ENCODE results near the gene PTCSC3.

PTCSC3 gene

GRCh38 chr14:36162267-36162666 is 14.3 kb downstream of the PTCSC3 start:
- no peak for ATAC-seq
- no peak for TF ChIP-seq CSRNP3 (CRISPR knock-in tag; IDR thresholded peaks at IDR 0.05)

GRCh38 chr14:36161776-36162175 is 14.7 kb downstream of the PTCSC3 start:
- ATAC-seq: no peak
- TF ChIP-seq PPARA (CRISPR knock-in tag; IDR thresholded peaks at IDR 0.05; ENCODE audit: borderline replicate concordance) (no peak), OSR1 (CRISPR knock-in tag; IDR thresholded peaks at IDR 0.05) (no peak), CREB5 (CRISPR knock-in tag; IDR thresholded peaks at IDR 0.05; ENCODE audit: low read depth) (no peak), SNAI2 (CRISPR knock-in tag; IDR thresholded peaks at IDR 0.05) (no peak), CSDC2 (CRISPR knock-in tag; IDR thresholded peaks at IDR 0.05) (no peak)

GRCh38 chr14:36151335-36151734 is 25.2 kb downstream of the PTCSC3 start:
- no peak for ATAC-seq
- TF ChIP-seq ZFP30 (CRISPR knock-in tag; IDR thresholded peaks at IDR 0.05) (no peak), ZC3H10 (CRISPR knock-in tag; IDR thresholded peaks at IDR 0.05) (no peak), ZNF8 (CRISPR knock-in tag; IDR thresholded peaks at IDR 0.05) (no peak), CSRNP3 (CRISPR knock-in tag; IDR thresholded peaks at IDR 0.05) (no peak), ZFP3 (CRISPR knock-in tag; IDR thresholded peaks at IDR 0.05) (no peak), OSR1 (CRISPR knock-in tag; IDR thresholded peaks at IDR 0.05) (no peak), RARB (CRISPR knock-in tag; IDR thresholded peaks at IDR 0.05) (no peak), ESRRG (CRISPR knock-in tag; IDR thresholded peaks at IDR 0.05) (no peak), TSHZ2 (CRISPR knock-in tag; IDR thresholded peaks at IDR 0.05) (no peak), ZNF565 (CRISPR knock-in tag; conservative IDR thresholded peaks at IDR 0.05; ENCODE audit: low read depth) (no peak), CREB5 (CRISPR knock-in tag; IDR thresholded peaks at IDR 0.05; ENCODE audit: low read depth) (no peak), SNAI2 (CRISPR knock-in tag; IDR thresholded peaks at IDR 0.05) (no peak), ISL1 (CRISPR knock-in tag; IDR thresholded peaks at IDR 0.05) (no peak), PPARA (CRISPR knock-in tag; IDR thresholded peaks at IDR 0.05; ENCODE audit: borderline replicate concordance) (no peak)

- TF ChIP-seq TSHZ2 (CRISPR knock-in tag; IDR thresholded peaks at IDR 0.05) (no peak), ISL1 (CRISPR knock-in tag; IDR thresholded peaks at IDR 0.05) (no peak), CREB5 (CRISPR knock-in tag; IDR thresholded peaks at IDR 0.05; ENCODE audit: low read depth) (no peak), PPARA (CRISPR knock-in tag; IDR thresholded peaks at IDR 0.05; ENCODE audit: borderline replicate concordance) (no peak), ZC3H10 (CRISPR knock-in tag; IDR thresholded peaks at IDR 0.05) (no peak), ZFP3 (CRISPR knock-in tag; IDR thresholded peaks at IDR 0.05) (no peak), CSRNP3 (CRISPR knock-in tag; IDR thresholded peaks at IDR 0.05) (no peak), ZNF70 (CRISPR knock-in tag; IDR thresholded peaks at IDR 0.05) (no peak), RARB (CRISPR knock-in tag; IDR thresholded peaks at IDR 0.05) (no peak), POU6F1 (CRISPR knock-in tag; IDR thresholded peaks at IDR 0.05; ENCODE audit: borderline replicate concordance, low read depth) (no peak), ZNF565 (CRISPR knock-in tag; conservative IDR thresholded peaks at IDR 0.05; ENCODE audit: low read depth) (no peak), ZFP30 (CRISPR knock-in tag; IDR thresholded peaks at IDR 0.05) (no peak), BACH2 (CRISPR knock-in tag; IDR thresholded peaks at IDR 0.05; ENCODE audit: borderline replicate concordance) (no peak)
- no peak for ATAC-seq
Observed at GRCh38 chr14:36134038-36134437, 42.5 kb downstream of the PTCSC3 start.
